ENCODE data around the gene HECTD4. TPM values are rescaled to one million over a fixed set of nuclear protein-coding genes. Genes with fewer than 3 reads are reported as not detected.

HECTD4 gene
- total and polyA plus RNA-seq, 9 of the 15 experiments (the other 6 are each of a cell fraction or from before 2014, with no cell fraction given), result 3.5 to 33.3 (median 13.5) TPM

- peak in 1 of 2 experiments; percentile 62; a peak in 2 of 4 replicates for TF ChIP-seq ZNF639 (CRISPR knock-in tag; conservative IDR thresholded peaks at IDR 0.05 in 1 of 2, IDR thresholded peaks at IDR 0.05 in 1 of 2)
- peak; percentile 68; the same call in 1 of the 2 replicates for TF ChIP-seq ZNF766 (CRISPR knock-in tag; conservative IDR thresholded peaks at IDR 0.05)
- TF ChIP-seq NFRKB (IDR thresholded peaks at IDR 0.05; ENCODE audit: low read depth), result peak; percentile 70; the same call in 1 of the 2 replicates
- TF ChIP-seq MTF1 (CRISPR knock-in tag; IDR thresholded peaks at IDR 0.05; ENCODE audit: borderline replicate concordance), result 0 out of 2 replicates have a peak, but pooled peaks have one; percentile 44
- TF ChIP-seq POU5F1 (IDR thresholded peaks at IDR 0.05; ENCODE audit: borderline replicate concordance, low read depth, low read length, partially characterized antibody), result no peak
- peak; percentile 57 for TF ChIP-seq SMAD4 (CRISPR knock-in tag; conservative IDR thresholded peaks at IDR 0.05)
- TF ChIP-seq OTX1 (CRISPR knock-in tag; IDR thresholded peaks at IDR 0.05), result 0 out of 2 replicates have a peak, but pooled peaks have one; percentile 19
- TF ChIP-seq HINFP (tag; conservative IDR thresholded peaks at IDR 0.05; ENCODE audit: low read depth), result no peak
- 0 out of 2 replicates have a peak, but pooled peaks have one; percentile 10 for TF ChIP-seq MGA (IDR thresholded peaks at IDR 0.05)
- TF ChIP-seq MTA1 (IDR thresholded peaks at IDR 0.05; ENCODE audit: borderline replicate concordance), result peak; percentile 18; the same call in 1 of the 2 replicates
These were observed 265.8 kb downstream of the HECTD4 start (continued) for GRCh38 chr12:112116232-112117060.

Measured in K562 (cell line).